Right forelimb (tissue), 1 donor: ENCODE data around the gene BEAN1.

Experiments
- DNase-seq: peaks from one replicate; pipeline ENCODE4 v3.0.0-alpha.2; 2018

Gene BEAN1

GRCh38 chr16:66524601-66525164 lies 97.6 kb downstream of the BEAN1 start:
- peak; percentile 40 for DNase-seq

GRCh38 chr16:66525396-66526180 lies 98.5 kb downstream of the BEAN1 start:
- DNase-seq, result peak; percentile 25

- DNase-seq, result no peak
Measured at GRCh38 chr16:66528294-66528693, 101.2 kb downstream of the BEAN1 start.

- DNase-seq, result no peak
Measured at GRCh38 chr16:66529475-66529874, 102.4 kb downstream of the BEAN1 start.
